HepG2 (cell line): Measurements from ENCODE around the gene SSH3. TPM values are rescaled to one million over a fixed set of nuclear protein-coding genes. Genes with fewer than 3 reads are reported as not detected.

Experiments used
- ATAC-seq: fragments of 200-7000 bp; cut with Tn5 transposase; 3 replicates; pipeline ENCODE4 v1.9.1; 2020; ENCODE audit warnings: mild to moderate bottlenecking, moderate library complexity
- BruUV-seq: library from RNA; stranded (reverse); fragments of 400-500 nt; replicated peaks from 2 replicates; lab custom pipeline; 2021; lab: Mats Ljungman, UMichigan
- CTCF ChIA-PET: fragments of 300-600 bp; formaldehyde crosslinking; extraction: SDS; loops from one replicate; lab custom pipeline; 2021; ENCODE audit warnings: low total read pairs, inconsistent platforms, low intra/inter-chr PET ratio; lab: Yijun Ruan, JAX
- POLR2A ChIA-PET: fragments of 350-600 bp; sonication (Branson Sonifier 250); formaldehyde crosslinking; loops from one replicate; lab custom pipeline; 2020; ENCODE audit warnings: antibody characterized with exemption, inconsistent platforms; lab: Yijun Ruan, JAX
- DNase-seq: peaks from one replicate; pipeline ENCODE4 v3.0.0-alpha.2; 2015; ENCODE audit warnings: low spot score
- FAIRE-seq: peaks from 3 replicates; lab custom pipeline; 2011; peaks lifted over from hg19 to GRCh38; lab: Jason Lieb, UNC
- H2AFZ ChIP-seq: one replicate; pipeline ENCODE4 v1.6.1; 2011; ENCODE audit warnings: low read length, inconsistent platforms
- H3K27ac ChIP-seq: fragments of 300-600 bp; 3 replicates; pipeline ENCODE4 v1.8.0; 2011; ENCODE audit warnings: mixed run types, mild to moderate bottlenecking, mixed read lengths, low read length, inconsistent platforms; ENCODE audit not compliant: insufficient read depth; ENCODE audit errors: extremely low read length
- H3K27me3 ChIP-seq, 2 experiments: fragments of 200-600 bp in 1 of 2; 2 replicates in 1 of 2; 3 replicates in 1 of 2; pipeline versions ENCODE4 v1.6.0 to v1.8.0; 2011; ENCODE audit warnings: low read length in 2 of 2, mild to moderate bottlenecking in 2 of 2, moderate library complexity in 2 of 2, inconsistent platforms in 1 of 2; ENCODE audit not compliant: insufficient read depth in 2 of 2, control insufficient read depth in 1 of 2
- H3K36me3 ChIP-seq, 2 experiments: fragments of 200-600 bp in 1 of 2; replicated peaks in 1 of 2; 2 replicates in 1 of 2; 3 replicates in 1 of 2; pipeline versions ENCODE4 v1.5.1 to v1.8.0; 2011; ENCODE audit warnings: low read length in 2 of 2, inconsistent platforms in 1 of 2; ENCODE audit not compliant: insufficient read depth in 2 of 2, control insufficient read depth in 1 of 2
- H3K4me1 ChIP-seq: 2 replicates; pipeline ENCODE4 v1.5.1; 2012; ENCODE audit warnings: low read length, inconsistent platforms; ENCODE audit not compliant: insufficient read depth
- H3K4me2 ChIP-seq: 2 replicates; pipeline ENCODE4 v1.6.0; 2011; ENCODE audit warnings: low read depth, low read length, inconsistent platforms
- H3K4me3 ChIP-seq, 3 experiments: fragments of 200-600 bp in 1 of 3; sonication (generic), shearing (Covaris generic) in 1 of 3; replicated peaks in 1 of 3; 2 replicates each; pipeline ENCODE4 v1.5.1; 2011 to 2016; ENCODE audit warnings: low read length in 3 of 3, inconsistent platforms in 2 of 3, low read depth in 2 of 3, mild to moderate bottlenecking in 2 of 3, control low read depth in 1 of 3, mixed read lengths in 1 of 3; ENCODE audit not compliant: insufficient read depth in 1 of 3
- H3K79me2 ChIP-seq: one replicate; pipeline ENCODE4 v1.6.1; 2011; ENCODE audit warnings: low read length, inconsistent platforms; ENCODE audit not compliant: insufficient read depth
- H3K9ac ChIP-seq: 2 replicates; pipeline ENCODE4 v1.6.0; 2011; ENCODE audit warnings: mild to moderate bottlenecking, low read depth, low read length, inconsistent platforms; ENCODE audit not compliant: insufficient read depth
- H3K9me3 ChIP-seq: 2 replicates; pipeline ENCODE4 v1.5.1; 2012; ENCODE audit warnings: mild to moderate bottlenecking, low read length
- H4K20me1 ChIP-seq: 2 replicates; pipeline ENCODE4 v1.6.0; 2011; ENCODE audit warnings: inconsistent platforms, mild to moderate bottlenecking, low read length, moderate library complexity; ENCODE audit not compliant: insufficient read depth
- DNMT1 ChIP-seq: sonication (generic); formaldehyde crosslinking; IDR thresholded peaks from 2 replicates; pipeline ENCODE4 v1.5.1; 2020; ENCODE audit warnings: mild to moderate bottlenecking, missing genetic modification reagents
- ELF3 ChIP-seq: IDR thresholded peaks from 2 replicates; pipeline ENCODE4 v1.6.1; 2016; ENCODE audit warnings: missing genetic modification reagents, missing compliant biosample characterization
- FOSL2 ChIP-seq: sonication (generic); formaldehyde crosslinking; IDR thresholded peaks from 2 replicates; pipeline ENCODE4 v1.4.0; 2020; ENCODE audit warnings: missing genetic modification reagents
- HOXA3 ChIP-seq: sonication (generic); formaldehyde crosslinking; IDR thresholded peaks from 2 replicates; pipeline ENCODE4 v1.5.0; 2020; ENCODE audit warnings: missing genetic modification reagents
- MZF1 ChIP-seq: sonication (generic); formaldehyde crosslinking; IDR thresholded peaks from 2 replicates; pipeline ENCODE4 v1.8.1; 2023; ENCODE audit warnings: mild to moderate bottlenecking, missing genetic modification reagents, borderline replicate concordance
- PRPF4 ChIP-seq: fragments of 200-400 bp; formaldehyde crosslinking; IDR thresholded peaks from 2 replicates; pipeline ENCODE4 v1.6.1; 2016; ENCODE audit warnings: low read length, low read depth; ENCODE audit not compliant: poor library complexity, severe bottlenecking
- SOX5 ChIP-seq: IDR thresholded peaks from 2 replicates; pipeline ENCODE4 v1.6.1; 2016; ENCODE audit warnings: borderline replicate concordance
- STAG1 ChIP-seq: sonication (generic); formaldehyde crosslinking; IDR thresholded peaks from 2 replicates; pipeline ENCODE4 v1.4.0; 2020; ENCODE audit warnings: missing genetic modification reagents
- ZNF138 ChIP-seq: sonication (generic); formaldehyde crosslinking; IDR thresholded peaks from 2 replicates; pipeline ENCODE4 v1.5.0; 2020; ENCODE audit warnings: mild to moderate bottlenecking, low read depth, missing genetic modification reagents
- ZNF431 ChIP-seq: sonication (generic); formaldehyde crosslinking; IDR thresholded peaks from 2 replicates; pipeline ENCODE4 v1.9.0; 2022; ENCODE audit warnings: missing genetic modification reagents, low read depth, mild to moderate bottlenecking, borderline replicate concordance
- ZNF501 ChIP-seq: sonication (generic); formaldehyde crosslinking; IDR thresholded peaks from 2 replicates; pipeline ENCODE4 v1.5.1; 2020; ENCODE audit warnings: mild to moderate bottlenecking, moderate library complexity, missing genetic modification reagents
- ZNF652 ChIP-seq: IDR thresholded peaks from 2 replicates; pipeline ENCODE4 v1.6.1; 2016; ENCODE audit warnings: low read depth, borderline replicate concordance
- ZNF737 ChIP-seq: sonication (generic); formaldehyde crosslinking; IDR thresholded peaks from 2 replicates; pipeline ENCODE4 v1.5.0; 2020; ENCODE audit warnings: missing genetic modification reagents, mild to moderate bottlenecking, borderline replicate concordance
- ZNF782 ChIP-seq: sonication (generic); formaldehyde crosslinking; IDR thresholded peaks from 2 replicates; pipeline ENCODE4 v1.4.0; 2020; ENCODE audit warnings: missing genetic modification reagents, mild to moderate bottlenecking, borderline replicate concordance
- ZSCAN5A ChIP-seq: sonication (generic); formaldehyde crosslinking; IDR thresholded peaks from 2 replicates; pipeline ENCODE4 v1.8.0; 2022; ENCODE audit warnings: mild to moderate bottlenecking, missing genetic modification reagents, borderline replicate concordance
- WGBS: methylation state at CpG from one replicate; pipeline ENCODE4 v1.1.6; 2017; ENCODE audit warnings: low lambda C conversion rate; 5-methylcytosine and 5-hydroxymethylcytosine counted together
- in situ Hi-C: cut with HindIII; loops from 2 replicates; pipeline ENCODE4 v1.10.0; 2017; ENCODE audit warnings: low pct_unique_long_range_greater_than_20kb; ENCODE audit not compliant: extremely low pct_ligation_motif_present
- intact Hi-C: fragments of 100-400 bp; cut with micrococcal nuclease; formaldehyde crosslinking; loops from one replicate; pipeline ENCODE4 v1.10.0; 2022; ENCODE audit not compliant: unreplicated experiment
- polyA plus RNA-seq, 8 experiments: library from polyadenylated mRNA; depleted of rRNA in 3 of 8; stranded (reverse) in 7 of 8; unstranded in 1 of 8; fragments of >200 nt; fragmentation: Illumina TruSeq in 4 of 8; extraction: Trizol in 4 of 8; gene quantifications; 2 replicates each; pipeline versions ENCODE4 v1.2.1 to v1.2.3, GENCODE V29; 2011 to 2016; ENCODE audit warnings: low read depth in 4 of 8, missing spikeins in 1 of 8, mixed read lengths in 1 of 8; ENCODE audit not compliant: insufficient read depth in 1 of 8
- total RNA-seq, 5 experiments: library from RNA; depleted of rRNA; stranded (reverse); fragments of >200 nt; fragmentation: Illumina TruSeq; extraction: Trizol; gene quantifications; 2 replicates each; pipeline ENCODE4 v1.2.3, GENCODE V29; 2016; ENCODE audit warnings: low read depth in 1 of 5
- TF ChIP-seq, protein P1 (sequence below): sonication (generic); formaldehyde crosslinking; IDR thresholded peaks from 2 replicates; pipeline ENCODE4 v1.4.0; 2020; ENCODE audit warnings: mild to moderate bottlenecking, missing genetic modification reagents

Gene SSH3
- total and polyA plus RNA-seq, 2 of the 13 experiments (the other 11 are each of a cell fraction or from before 2014, with no cell fraction given) = 12.4 to 18.8 TPM

GRCh38 chr11:67349928-67350465, 46.7 kb downstream of the SSH3 start:
- POLR2A ChIA-PET = interaction anchor here (9.7 kb wide), 1 partner anchor 28 kb away, joined by 365 read pairs; the partner anchor contains the start of gene CLCF1
- no peak overlapping the region for H3K27ac ChIP-seq
- H3K9ac ChIP-seq = no peak overlapping the region
- H3K9me3 ChIP-seq = no peaks in the 10 kb centered on the region
- no TSS peak for BruUV-seq
- CTCF ChIA-PET = interaction anchor here (2.6 kb wide), 1 partner anchor 32 kb away, joined by 25 read pairs; no protein-coding TSS in a partner anchor
- H4K20me1 ChIP-seq = no peaks in the 10 kb centered on the region
- intact Hi-C loops = no loop called here
- H3K36me3 ChIP-seq = no peaks in the 10 kb centered on the region
- 77% methylated on average over 4 of the region's 4 CpGs for WGBS
- no peak overlapping the region for H3K4me3 ChIP-seq
- H3K4me1 ChIP-seq = peaks cover 36% of the 10 kb centered on the region
- TF ChIP-seq MZF1 (CRISPR knock-in tag) (no peak), HOXA3 (CRISPR knock-in tag) (no peak), ZNF138 (CRISPR knock-in tag) (no peak), PRPF4 (no peak)
- TF ChIP-seq, protein P1, sequence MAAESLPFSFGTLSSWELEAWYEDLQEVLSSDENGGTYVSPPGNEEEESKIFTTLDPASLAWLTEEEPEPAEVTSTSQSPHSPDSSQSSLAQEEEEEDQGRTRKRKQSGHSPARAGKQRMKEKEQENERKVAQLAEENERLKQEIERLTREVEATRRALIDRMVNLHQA (CRISPR knock-in tag) = no peak
- H3K4me2 ChIP-seq = no peak overlapping the region
- FAIRE-seq (no peak), DNase-seq (no peak), ATAC-seq (no peak)
- no peak overlapping the region for H2AFZ ChIP-seq
- H3K79me2 ChIP-seq = no peaks in the 10 kb centered on the region
- no peaks in the 10 kb centered on the region for H3K27me3 ChIP-seq
- in situ Hi-C loops = loop anchor here (5.0 kb wide), 1 partner anchor 37 kb away; no protein-coding TSS in a partner anchor

DNA sequence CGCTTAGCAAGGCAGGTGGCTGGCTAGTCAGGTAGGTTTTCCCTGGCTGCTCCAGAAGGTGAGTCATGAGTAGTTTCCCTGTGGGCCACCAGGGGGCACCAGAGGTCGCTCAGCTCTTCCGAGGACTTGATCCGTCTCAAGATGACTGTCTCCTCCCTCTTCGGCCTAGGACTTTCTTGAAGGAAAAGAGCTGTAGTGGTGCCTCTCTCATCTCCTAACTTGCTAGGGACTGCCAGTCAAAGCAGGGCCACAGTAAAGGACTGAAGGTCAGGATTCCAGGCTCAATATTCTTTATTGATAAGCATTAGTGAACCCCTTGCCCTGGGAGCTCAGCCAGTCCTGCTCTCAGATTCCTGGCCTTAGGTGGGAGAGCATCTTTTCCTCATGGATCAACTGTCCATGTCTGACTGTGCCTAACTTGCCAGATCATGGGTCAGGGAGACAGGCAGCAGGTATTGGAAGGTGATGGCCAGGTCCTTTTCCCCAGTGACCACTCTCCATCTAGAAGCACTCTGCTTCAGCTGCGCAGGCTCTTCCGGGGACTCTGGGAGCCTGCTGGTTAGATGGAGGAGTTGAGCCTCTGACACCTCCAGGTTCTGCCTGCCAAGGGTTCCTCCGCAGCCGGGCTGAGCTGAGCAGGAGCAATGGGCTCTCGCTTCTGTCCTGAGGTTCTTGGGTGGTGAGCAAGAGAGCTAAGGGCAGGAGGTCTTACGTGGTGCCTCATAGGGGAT, 48.1 kb downstream of the SSH3 start:
- no peak overlapping the region for H2AFZ ChIP-seq
- no peaks in the 10 kb centered on the region for H3K9me3 ChIP-seq
- 70% methylated on average over 8 of the region's 11 CpGs for WGBS
- H3K27me3 ChIP-seq = no peaks in the 10 kb centered on the region
- H3K36me3 ChIP-seq = no peaks in the 10 kb centered on the region
- POLR2A ChIA-PET = interaction anchor here (1.0 to 9.7 kb wide), 4 partner anchors 27 to 63 kb away, joined by 3 to 365 read pairs (median 10); partner anchors contain the start of genes ANKRD13D and CLCF1
- FAIRE-seq (peak; percentile 87), ATAC-seq (no peak), DNase-seq (no peak)
- in situ Hi-C loops = loop anchor here (5.0 kb wide), 1 partner anchor 36 kb away; no protein-coding TSS in a partner anchor
- CTCF ChIA-PET = interaction anchor here (0.7 to 2.6 kb wide), 3 partner anchors 23 to 154 kb away, joined by 3 to 25 read pairs (median 3); no protein-coding TSS in a partner anchor
- H3K27ac ChIP-seq = no peak overlapping the region
- no peaks in the 10 kb centered on the region for H4K20me1 ChIP-seq
- no peak overlapping the region for H3K9ac ChIP-seq
- intact Hi-C loops = no loop called here
- no peak overlapping the region for H3K4me3 ChIP-seq
- no peaks in the 10 kb centered on the region for H3K79me2 ChIP-seq
- no TSS peak for BruUV-seq
- H3K4me1 ChIP-seq = peaks cover 36% of the 10 kb centered on the region
- peak overlapping the region; percentile 2; the same call in 1 of the 2 replicates for H3K4me2 ChIP-seq
- peak; percentile 90 for TF ChIP-seq FOSL2 (CRISPR knock-in tag)
- TF ChIP-seq ZNF652 (CRISPR knock-in tag) = peak; percentile 19; the same call in 1 of the 2 replicates
- peak; percentile 69 for TF ChIP-seq STAG1 (CRISPR knock-in tag)
- TF ChIP-seq ZNF431 = no peak
- no peak for TF ChIP-seq ZSCAN5A (CRISPR knock-in tag)
- 0 out of 2 replicates have a peak, but pooled peaks have one; percentile 9 for TF ChIP-seq SOX5 (CRISPR knock-in tag)
- no peak for TF ChIP-seq ZNF501 (CRISPR knock-in tag)
- no peak for TF ChIP-seq ZNF737 (CRISPR knock-in tag)
- TF ChIP-seq ELF3 (CRISPR knock-in tag) = no peak
- no peak for TF ChIP-seq DNMT1 (CRISPR knock-in tag)
- no peak for TF ChIP-seq ZNF782 (CRISPR knock-in tag)
